COLO668 (cell line): ENCODE data around the gene ZNF232.
"Not testable (repeated sequence)": the region's sequence is repeated elsewhere in the genome, so short reads cannot be mapped to it uniquely, and the experiment has no call there.

Experiments
- DNase-seq: peaks from one replicate; lab custom pipeline; 2025; ENCODE audit not compliant: unreplicated experiment; lab: John Stamatoyannopoulos, UW

Gene ZNF232

DNA sequence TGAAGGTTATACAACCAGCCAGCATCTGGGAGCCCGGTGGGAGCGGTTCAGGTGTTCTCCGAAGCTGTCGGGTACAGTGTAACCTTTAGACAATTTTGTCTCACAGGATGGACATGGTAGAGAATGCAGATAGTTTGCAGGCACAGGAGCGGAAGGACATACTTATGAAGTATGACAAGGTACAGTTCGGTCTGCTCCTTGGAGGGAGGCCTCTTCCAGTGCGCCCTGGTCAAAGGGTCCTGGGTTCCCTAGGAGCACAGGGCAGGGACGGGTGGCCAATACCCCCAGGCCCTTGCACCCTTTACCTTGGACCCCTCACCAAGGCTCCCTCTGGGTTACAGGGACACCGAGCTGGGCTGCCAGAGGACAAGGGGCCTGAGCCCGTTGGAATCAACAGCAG lies 18.6 kb upstream of the ZNF232 start:
- DNase-seq = not testable (repeated sequence)

DNA sequence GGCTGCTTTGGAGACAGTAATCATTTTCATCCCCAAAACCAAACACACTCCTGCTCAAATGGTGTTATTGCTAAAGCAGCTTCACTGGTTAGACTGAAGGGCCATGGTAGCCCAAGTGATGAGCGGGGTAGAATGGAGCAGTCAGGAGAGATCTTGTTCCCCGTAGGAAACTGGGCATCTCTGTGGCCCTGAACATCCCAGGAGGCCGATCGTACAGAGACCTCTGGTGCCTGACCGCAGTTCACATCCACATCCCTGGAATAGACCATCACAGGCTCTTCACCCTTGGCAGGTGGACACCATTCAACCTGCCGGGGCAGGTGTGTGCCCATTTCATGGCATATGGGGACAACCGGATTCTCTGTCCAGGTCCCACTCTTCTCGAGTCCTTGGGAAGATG lies 18.1 kb upstream of the ZNF232 start:
- not testable (repeated sequence) for DNase-seq

DNA sequence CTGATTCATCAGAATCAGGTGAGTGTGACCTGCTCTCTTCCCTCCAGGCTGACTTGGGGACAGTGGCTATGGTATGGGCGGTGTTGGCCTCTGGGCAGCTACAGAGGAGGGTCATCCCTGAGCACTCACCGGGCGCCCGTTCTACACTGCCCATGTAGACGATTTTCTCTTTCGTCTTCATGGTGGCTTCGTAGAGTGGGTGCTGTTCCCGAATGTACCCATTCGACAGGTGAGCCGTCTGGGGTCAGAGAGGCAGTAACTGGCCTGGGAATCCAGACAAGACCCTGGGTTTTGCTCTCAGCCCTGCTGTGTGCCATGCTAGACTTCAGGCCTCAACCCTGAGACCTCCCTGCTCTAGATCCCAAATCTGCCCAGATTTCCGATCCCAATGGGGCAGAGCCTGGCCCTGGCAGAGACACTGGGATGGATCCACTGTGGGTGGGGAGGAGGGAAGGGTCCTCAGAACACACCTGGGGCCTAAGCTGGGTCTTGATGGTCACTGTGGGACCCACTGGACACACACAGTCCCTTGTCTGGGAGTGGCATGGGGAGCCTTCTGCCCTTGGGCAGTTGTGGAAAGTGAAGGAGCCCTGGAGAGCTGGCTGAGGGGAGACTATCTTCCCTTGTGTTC lies 17.3 kb upstream of the ZNF232 start:
- DNase-seq = no peak

DNA sequence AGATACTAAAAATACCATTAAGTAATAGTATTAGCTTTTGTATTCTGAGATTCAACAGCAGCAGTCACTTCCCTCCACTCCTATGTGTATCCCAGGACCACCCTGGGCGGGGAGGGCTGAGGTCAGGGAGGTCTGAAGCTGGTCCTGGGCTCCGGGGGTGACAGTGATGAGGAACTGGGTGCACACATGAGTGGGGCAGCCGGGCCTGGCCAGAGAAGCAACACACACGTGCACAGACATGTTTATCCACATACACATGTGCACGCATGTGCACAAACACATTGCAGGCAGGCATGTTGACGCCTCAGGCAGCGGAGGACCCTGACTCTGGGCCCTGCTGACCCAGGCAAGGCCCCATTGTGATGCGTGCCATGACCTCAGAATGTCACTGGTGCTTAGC lies 16.7 kb upstream of the ZNF232 start:
- not testable (repeated sequence) for DNase-seq

DNA sequence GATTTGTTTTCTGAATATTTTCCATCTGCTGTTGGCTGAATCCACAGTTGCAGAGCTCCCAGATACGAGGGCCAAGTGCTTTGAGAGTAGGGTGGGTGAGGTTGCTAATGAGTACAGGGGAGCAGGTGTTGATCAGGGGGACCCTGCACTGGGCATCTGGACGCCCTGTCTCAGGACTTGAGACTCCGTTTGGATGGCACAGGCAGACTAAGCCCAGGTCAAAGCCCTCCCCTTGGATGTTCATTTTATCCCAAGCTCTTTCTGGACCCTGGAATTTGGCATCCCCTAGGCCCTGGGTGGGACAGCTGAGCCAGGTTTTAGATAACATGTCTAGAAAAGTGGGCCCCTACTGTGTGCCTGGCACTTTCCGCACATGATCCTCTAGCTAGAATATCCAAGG lies 16.2 kb upstream of the ZNF232 start:
- DNase-seq = no peak

DNA sequence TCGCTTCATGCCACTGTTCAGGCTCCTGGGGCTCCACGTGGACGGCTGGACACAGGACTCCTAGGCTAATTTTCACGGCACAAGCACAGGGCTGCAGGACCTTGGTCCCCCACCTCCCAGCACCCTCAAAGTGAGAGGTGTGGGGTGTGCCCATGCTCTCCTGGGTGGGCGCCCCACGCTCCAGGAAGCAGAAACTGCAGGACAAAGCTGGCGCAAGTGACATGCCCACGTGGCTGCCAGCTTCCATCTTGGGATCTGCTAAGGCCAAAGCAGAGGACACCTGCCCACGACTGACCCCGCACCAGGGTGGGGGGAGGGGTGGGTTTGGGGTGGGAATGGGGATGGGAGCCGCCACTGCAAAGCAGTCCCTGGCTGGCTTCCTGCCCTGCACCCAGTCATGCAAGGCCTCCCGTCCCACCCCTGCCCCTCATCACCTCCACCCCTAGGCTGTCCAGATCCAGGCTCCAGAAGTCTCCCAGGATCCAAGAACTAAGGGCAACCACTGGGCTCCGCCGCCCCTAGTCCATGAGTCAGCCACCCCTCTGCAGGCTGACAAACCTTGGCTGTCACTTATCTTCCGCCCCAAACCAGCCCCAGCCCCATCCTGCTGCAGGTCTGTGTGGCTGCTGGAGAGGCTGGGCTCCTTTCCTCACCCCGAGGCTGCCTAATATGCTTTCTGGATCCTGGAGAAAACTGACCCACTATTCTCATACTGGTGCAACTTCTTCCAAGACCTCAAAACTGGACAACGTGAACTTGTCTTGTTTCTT lies 15.2 kb upstream of the ZNF232 start:
- no peak for DNase-seq

DNA sequence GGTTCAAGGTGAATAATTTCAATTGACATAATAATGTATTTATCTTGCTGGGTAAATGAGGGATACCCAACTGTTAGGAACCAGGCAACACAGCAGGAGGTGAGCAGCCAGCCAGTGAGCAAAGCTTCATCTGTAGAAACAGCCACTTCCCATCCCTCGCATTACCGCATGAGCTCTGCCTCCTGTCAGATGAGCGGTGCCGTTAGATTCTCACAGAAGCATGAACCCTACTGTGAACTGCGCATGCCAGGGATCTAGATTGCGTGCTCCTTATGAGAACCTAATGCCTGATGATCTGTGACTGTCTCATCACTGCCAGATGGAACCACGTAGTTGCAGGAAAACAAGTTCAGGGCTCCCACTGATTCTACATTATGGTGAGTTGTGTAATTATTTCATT lies 13.2 kb upstream of the ZNF232 start:
- not testable (repeated sequence) for DNase-seq

DNA sequence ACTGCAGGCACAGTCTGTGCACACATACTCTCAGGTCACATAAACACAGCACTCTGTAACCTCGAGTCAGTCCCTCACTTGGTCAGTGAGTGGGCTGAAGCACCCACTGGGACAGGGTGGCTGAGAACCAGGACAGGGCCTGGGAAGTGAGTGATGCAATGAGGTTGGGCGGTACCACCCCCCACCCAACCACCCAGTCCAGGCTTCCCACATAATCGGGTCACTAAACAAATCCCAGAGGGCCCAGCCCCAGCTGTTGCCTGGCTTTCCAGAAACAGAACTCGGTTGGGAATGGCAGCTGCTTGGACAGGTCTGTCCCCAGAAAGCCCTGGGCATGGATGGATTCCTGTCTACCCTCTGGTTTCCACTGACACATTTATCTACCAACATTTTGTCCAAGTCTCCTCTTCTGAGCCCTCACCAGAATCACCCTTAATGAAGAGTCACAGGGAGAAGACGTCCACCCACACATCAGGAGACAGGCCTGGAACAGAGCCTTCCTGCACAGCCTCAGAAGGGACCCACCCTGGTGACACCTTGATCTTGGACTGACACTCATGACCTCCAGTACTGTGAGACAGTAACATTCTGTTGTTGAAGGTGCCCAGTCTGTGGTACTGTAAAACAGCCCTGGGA lies 12.6 kb upstream of the ZNF232 start:
- DNase-seq = not testable (repeated sequence)

DNA sequence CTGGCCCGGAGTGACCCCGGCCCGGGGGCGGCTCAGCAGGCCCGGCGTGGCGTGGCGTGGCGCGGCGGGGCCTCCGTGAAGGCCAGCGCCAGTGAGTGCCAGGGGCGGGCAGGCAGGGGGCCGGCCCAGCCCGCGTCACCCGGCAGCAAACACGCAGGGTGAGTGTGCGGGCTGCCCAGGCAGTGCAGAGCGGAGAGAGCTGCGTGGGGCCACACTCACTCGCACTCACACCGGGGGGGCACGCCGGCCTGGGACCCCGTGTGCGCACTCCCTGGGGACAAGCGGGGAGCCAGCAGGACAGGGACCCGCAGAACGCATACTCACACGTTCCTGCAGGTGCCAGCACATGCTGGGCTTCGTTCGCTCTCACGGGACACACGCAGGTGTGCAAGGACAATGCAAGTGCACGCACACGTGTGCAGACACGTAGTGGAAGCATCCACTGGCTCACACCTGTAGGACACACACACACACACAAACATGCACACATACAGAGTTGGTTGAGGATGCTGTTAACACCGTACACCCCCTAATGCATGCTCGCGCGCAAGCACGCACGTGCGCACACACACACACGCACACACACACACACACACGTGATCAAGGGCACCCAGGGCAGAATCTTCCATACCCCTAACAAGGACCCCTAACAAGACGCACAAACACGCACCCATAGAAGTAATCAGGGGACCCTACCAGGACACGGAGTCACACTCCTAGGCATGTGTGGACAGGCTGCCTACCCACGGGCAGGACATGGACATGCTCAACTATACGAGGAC lies 11.9 kb upstream of the ZNF232 start:
- DNase-seq = no peak

DNA sequence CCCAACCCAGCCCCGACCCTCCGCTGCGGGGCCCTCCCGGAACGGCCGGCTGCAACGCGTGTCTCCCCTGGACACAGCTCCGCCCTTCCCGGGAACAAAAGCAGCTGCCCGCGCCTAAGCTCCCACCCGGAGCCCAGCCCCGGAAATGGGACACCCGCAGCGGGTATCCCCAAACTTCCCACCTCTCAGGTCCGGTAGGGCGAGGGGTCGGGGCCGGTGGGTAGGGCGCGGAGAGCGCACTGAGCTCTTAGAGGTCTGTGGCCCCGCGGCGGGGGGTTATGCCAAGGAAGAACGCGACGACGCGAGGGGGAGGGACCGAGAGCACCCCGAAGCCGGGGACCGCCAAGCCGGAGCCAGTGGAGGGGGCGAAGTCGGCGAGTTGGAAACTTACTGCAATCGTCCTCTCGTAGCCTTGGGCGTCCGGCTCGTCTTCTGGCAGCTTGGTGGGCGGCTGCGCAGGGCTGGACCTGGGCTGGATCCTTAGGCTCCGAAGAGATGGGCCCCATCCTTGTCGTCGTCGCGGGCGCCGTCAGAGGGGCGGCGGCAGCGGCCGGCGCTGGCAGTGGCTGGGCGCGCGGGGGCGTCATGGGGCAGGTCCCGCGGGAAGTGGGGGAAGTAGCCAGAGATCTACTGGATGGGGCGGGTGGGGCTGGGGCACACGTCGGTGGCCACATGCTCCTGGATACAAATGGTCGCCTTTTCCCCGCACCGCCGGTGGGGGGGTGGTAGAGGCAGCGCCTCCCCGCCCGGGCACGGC lies 11.1 kb upstream of the ZNF232 start:
- peak; percentile 17 for DNase-seq

DNA sequence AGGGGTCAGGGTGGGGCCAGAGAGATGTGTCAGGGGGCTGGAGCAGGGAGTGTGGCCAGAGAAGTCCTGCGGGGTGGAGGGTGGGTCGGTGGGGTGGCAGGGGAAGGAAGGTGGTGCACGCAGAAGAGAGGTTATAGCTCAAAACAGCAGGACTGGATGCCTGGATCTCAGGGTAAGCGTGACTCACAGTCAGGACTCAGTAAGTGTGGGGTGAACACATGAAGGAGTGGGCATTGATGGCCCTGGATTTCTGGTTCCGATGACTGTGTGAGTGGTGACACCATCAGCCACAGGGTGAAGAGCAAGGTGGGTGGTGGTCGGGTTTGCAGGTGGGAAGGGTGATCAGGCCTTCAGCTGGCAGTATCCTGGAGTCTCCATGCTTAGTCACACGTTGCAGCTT lies 10.4 kb upstream of the ZNF232 start:
- not testable (repeated sequence) for DNase-seq

DNA sequence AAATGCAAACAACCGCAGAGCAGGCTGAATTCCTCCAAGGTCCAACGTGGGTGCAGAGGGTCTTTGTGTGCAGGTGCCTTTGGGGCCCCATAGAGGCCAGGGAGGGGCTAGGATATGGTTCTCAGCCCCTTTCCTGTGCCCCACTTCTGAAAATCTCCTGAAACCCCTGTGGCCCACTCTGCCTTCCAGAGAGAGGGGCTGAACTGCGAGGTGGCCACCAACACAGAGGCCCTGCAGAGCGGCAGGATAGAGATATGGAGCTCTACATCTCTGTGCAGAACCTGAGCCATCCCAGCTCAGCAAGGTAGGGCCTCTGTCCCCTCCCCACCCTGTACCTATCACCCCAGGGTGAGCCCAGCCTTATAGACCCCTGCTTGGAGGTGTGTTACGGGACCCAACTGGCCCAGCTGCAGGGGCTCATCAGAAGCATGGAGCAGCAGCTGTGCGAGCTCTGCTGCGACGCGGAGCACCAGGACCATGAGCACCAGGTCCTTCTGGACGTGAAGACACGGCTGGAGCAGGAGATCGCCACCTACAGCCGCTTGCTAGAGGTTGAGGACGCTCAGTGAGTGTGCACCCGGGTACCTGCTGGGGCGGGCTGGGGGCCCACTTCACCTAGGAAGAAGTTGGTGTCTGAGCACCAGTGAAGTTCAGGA lies 9.6 kb upstream of the ZNF232 start:
- no peak for DNase-seq

DNA sequence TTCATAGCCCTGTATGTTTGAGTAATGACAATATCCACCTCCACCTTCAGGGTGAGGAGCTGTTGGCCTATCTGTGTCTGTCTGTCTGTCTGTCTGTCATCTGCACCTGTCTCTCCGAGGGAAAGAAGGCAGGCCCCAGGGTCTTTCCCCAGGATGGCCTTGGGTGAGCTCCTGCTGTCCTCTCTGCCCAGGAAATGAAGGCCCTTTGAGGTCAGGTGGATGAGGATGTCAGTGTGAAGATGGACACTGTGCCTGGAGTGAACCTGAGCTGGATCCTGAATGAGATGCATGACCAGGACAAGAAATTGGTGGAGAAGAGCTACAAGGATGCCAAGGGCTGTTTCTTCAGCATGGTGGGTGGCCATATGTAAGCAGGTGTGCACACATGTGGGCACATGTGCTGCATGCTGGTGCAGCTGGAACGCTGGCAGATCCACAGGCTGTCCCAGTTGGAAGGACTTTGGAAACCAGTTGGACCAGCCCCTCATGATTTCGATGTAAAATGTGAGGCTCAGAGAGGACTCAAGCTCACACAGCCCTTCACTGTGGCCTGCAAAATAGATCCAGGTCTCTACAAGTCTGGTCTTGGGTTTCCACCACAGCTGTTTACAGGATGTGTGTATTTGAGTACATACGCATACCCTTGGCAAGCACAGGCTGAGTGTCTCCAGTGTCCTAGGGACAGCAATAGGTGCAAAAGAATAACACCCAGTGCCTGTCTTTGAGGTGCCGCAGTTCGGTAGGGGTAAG lies 8.9 kb upstream of the ZNF232 start:
- DNase-seq = not testable (repeated sequence)

DNA sequence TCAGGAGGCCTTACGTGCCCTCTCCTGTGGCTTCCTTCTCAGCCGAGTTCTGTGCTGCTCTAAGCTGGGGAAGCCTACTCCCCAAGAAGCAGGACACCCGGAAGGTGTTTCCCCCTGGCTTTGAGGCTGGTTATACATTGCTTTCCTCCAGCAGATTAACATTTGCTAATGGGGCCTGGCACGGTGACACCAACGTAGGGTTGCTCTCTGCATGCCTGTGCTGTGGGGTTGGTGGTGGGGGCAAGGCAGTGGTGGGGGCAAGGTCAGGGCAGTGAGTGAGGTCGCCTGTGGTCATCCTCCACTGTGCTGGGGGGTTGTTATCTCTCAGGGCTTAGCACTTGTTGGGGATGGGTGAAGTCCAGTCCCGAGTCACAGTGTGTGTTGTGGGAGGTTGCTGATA lies 8.4 kb upstream of the ZNF232 start:
- no peak for DNase-seq

DNA sequence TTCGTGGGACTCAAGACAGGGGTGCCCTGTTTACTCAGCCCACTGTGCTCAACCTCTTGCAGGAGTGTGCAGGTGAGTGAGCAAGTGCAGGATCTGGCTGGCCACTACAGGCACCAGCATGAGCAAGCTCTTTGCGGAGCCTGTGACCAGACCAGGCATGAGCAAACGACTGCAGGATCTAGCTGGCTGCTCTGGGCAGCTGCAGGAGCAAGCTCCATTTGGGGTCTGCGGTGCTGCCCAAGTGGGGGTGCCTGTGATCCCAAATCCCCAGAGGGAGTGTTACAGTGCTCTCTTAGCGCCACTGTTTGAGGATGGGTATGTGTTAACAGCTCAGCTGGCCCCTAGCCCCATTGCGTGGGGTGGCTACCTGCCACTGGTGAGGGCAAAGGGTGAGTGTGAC lies 6.5 kb upstream of the ZNF232 start:
- DNase-seq = no peak

DNA sequence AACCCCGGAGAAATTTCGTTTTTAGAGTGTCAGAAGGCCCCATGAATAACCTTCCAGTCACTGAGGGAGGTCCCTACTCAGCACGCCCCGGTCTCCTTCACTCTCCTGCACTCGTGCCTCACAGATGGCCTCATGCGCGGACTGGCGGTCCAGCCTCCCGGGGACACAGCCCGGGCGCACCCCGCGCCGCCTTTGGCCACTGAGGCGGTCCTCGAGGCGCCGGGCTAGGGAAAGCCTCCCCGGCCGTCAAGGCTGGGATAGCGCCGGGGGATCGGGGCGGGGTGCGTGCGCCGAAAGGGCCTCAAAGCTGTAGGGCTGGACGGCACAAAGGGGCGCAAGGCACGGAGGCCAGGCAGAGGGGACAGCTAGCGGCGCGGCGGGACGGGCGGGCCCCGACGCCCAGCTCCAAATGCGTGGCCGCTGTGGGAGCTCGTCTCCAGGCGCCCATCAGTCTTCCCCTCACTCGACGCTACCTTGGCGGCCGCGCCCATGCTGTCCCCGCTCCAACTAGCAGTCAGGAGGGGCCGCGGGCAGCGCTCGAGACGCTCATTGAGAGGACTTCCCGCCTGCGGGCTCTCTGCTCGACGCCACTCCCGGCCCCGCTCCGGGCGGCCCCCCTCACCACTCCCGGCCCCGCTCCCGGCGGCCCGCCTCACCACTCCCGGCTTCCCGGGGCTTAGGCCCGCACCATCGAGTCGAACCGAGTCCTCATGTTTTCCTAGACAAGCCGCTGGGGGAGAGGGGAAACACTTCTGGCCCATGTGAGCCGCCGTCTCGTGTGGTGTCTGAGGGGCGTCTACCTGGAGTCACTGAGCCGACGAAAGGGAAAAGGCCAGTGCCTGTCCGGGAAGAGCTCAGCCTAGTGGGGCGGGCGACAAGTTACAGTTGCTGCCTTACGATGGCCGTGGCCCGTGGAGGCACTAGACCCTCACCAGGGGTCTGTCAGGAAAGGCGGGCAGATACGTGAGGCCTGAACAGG lies 4.3 kb upstream of the ZNF232 start, which contains the start of gene USP6:
Gene USP6 (plus strand): TSS at position 360 of the 979 bp plus-strand sequence. CDS start 14,336 bp downstream, outside the sequence.
- DNase-seq = no peak

DNA sequence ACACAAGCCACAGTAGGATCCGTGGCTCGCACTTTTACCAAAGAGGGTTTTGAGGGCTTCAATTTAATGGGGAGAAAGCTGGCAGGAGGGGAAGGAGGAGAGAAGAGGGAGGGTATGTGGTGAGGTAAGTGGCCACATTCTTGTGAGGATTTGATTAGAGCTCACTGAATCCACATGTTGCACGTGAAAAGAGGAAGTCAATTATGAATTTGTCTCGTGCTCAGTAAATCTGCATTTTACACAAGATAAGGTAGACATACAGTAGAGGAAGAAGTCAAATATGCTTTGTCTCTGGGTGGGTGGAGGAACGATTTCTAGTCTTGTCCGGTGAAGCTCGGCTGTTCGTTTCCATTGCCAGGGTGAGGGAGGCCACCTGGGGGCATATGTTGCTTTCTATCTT lies 862 bp downstream of the ZNF232 start:
- no peak for DNase-seq

DNA sequence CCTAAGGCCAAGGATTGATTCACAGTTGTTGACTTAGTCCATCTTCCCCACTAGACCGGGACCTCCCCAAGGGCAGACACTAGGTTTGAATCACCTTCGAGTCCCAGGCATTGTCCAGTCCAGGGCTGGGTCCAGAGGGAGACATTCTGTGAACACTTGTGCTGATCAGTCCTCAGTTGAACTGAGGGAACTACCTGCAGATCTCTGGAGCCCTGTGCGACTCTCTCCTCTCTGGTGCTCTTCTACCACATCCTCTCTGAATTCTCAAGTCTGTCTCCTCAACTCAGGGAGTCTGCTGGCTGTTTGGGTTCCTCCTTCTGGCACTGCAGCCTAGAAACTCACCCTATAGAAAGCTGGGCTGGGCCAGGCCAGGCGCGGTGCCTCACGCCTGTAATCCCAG lies 10.8 kb downstream of the ZNF232 start:
- no peak for DNase-seq
